ENCODE data around the gene CATSPERD.

The CATSPERD gene

DNA sequence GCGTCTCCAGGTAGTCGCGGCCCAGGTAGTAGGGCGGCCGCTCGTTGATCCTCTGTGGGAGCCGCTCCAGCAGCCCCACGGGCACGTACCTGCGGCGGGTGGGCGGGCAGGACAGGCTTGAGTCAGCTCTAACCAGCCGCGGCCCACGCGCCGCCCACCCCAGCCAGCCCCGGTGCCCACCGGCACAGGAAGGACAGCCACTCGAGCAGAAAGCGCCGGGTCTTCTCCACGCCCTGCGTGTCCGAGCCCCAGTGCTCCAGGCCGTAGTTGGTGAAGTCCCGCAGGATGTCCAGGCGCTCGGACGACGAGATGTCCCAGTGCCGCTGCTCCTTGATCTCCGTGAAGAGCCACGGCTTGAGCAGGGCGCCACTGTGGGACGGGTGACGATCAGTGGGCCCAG, 65.0 kb downstream of the CATSPERD start:
- no peak for DNase-seq (ENCODE audit: low spot score)

DNA sequence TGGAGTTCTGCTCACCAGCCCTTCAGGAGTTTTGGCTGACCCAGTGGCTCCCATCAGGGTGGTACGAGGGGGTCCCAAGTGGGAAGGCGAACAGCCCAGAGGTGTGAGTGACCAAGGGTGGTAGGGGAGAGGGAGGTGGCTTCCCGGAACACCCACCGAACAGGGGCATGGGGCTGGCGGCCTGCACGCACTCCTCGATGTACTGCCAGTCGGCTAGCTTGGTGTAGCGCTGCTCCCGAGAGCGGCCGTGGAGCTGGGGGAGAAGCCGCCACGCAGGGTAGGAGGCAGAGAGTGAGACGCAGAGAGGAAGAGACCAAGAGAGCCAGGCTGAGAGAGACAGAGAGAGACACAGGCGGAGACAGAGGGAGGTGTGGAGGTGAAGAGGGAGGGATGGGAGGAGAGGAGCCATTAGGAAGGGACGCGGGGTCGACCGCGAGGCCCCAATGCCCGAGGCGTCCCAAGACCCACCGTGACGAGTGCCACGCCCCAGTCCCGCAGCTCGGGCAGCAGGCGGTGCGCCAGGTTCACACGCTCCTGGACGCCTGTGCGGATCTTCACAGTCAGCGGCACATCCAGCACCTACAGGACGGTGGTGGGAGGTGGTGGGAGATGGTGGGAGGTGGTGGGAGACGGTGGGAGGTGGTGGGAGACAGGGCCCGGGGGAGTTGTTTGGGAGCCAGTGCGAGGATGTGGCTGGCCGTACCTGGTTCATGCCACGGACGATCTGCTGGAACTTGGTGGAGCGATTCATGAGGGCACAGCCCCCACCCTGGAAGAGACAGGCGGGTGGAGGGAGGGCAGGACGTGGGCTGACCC, 66.4 kb downstream of the CATSPERD start:
- no peak for DNase-seq (ENCODE audit: low spot score)

DNA sequence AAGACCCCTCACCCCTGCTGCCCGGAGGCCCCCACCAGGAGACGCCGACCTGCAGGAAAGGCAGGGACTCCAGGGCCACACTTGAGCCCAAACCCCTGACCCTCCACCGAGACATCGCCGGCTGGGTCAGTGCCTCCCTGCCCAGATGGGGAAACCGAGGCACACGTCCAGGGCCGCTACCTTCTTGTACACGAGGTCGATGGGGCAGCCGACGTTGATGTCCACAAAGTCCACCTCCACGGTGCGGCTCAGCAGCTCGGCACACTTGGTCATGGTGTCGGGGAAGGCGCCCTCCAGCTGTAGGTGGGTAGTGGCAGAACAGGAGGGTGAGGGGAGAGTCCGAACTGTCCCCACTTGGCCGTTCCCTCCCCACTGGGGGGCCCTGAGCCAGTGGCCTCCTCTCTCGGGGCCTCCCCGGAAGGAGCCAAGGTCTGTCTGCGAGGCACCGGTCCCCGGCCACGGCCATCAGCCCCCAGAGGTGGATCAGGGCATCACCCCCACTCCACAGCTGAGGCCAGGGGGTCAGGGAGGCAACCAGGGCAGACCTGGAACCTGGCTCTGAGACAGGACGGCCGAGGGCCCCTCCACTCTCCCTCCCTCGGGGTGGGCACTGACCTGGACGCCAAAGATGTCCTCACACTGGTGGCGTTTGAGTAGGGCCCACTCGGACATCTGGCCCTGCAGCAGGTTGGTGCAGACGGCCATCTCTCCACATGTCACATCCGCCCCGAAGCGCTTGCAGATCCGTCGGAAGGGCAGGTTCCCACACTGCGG, 67.2 kb downstream of the CATSPERD start:
- no peak for DNase-seq (ENCODE audit: low spot score)

DNA sequence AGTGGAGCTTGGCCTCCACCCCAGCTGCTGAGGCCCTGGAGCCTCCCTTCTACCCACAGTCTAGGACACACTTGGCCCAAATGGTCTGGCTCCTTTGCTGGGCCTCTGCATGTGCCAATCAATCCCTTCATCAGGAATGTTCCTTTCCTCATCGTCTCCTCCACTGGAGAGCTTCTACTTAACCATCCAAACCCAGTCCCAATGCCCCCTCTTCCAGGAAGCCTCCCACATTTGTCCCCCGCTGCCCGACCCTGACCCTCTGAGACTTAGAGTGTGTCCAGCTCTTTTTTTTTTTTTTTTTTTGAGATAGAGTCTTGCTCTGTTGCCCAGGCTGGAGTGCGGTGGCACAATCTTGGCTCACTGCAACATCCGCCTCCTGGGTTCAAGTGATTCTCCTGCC, 68.0 kb downstream of the CATSPERD start:
- no peak for DNase-seq (ENCODE audit: low spot score)

DNA sequence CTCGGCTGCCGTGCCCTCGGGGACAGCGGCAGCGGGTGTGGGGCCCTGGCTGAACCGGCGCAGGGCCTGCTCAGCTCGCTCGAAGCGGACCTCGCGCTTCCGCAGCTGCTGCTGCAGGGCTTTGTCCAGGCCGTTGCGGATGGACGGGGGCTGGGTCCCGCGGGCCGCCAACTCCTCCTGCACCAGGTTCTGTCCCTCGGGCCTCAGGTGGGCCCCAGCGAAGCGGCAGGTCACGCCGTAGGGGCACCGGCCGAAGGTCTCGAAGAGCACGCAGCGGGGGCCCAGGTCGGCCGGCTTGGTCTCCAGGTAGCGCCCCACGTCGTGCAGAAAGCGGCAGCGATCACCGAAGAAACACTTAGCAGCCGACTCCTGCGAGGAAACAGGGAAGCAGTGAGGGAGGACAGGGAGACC, 68.9 kb downstream of the CATSPERD start:
- DNase-seq (ENCODE audit: low spot score), result no peak

DNA sequence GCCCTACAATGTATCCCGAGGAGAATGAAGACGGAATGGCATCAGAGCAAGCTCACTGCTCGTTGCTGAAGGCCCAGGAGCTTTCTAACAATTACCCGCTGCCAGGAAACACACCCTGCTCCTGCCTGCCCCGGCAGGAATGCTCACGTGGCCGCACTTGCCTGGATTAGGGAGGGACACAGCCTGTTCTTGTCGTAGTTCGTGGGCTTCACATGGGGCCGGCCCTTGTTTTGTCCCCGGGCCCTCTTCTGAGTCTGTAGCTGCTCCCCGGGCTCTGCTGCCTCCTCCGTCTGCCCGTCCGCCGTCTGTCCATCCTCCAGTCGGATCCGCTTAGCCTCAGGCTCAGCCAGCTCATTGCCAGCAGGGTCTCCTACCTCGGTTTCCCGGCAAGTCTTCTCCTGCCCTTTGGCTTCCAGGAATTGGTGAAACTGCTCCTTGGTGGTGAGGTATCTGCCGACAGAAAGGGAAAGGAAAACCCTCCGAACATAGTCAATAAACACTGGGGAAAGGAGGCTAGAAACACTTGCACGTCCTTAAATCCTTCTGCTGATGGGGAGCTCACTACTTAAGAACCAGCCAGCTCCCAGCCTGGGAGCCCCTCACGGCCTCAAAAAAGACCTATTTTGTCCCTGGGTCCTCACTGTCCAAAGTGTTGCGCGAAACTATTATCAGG, 69.6 kb downstream of the CATSPERD start:
- no peak for DNase-seq (ENCODE audit: low spot score)

DNA sequence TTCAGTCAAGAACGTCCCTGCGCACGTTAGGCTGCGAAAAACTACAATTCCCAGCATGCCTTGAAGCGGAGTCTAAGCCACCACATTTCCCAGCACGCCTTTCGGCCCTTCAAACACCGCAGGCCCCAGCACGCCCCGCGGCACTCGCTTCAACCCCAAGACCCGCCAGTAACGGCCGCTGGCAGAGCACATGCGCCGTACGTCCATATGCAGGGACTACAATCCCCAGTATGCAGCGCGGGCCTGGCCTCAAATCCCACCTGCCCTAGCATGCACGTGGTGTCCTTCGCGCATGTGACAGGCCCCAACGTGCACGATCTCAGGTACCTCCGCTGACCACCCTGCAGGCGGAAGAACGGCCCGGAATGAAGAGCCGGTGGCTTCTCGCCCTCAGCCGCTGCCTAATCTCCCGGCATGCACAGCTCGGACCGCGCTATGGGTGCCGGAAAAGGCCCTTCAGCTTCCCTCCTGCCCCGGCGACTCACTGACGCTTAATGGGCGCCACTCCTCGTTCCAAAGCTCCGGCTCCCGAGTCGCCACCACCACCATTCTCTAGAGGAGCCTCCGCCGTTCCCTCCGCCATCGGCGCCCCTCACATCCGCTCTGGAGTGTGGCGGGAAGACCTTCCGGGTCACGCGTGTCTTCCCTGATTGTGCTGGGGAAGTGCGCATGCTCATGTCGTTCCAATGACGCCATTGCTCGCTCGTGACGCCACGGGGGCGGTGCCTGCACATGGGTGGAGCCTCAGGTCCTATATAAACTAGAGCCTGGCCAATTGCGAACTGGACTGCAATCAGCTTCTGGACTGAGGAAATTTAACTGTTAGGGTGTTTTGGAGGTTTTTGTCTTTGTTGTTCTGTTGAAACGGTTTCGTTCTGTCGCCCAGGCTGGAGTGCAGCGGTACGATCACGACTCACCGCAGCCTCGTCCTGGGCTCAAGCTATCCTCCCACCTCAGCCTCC, 70.4 kb downstream of the CATSPERD start, which contains the start of gene DUS3L:
DUS3L (minus strand) TSS at position 605 of the 962 bp plus-strand sequence; CDS start at position 583, 22 bp downstream.
- DNase-seq (ENCODE audit: low spot score), result peak; percentile 98

DNA sequence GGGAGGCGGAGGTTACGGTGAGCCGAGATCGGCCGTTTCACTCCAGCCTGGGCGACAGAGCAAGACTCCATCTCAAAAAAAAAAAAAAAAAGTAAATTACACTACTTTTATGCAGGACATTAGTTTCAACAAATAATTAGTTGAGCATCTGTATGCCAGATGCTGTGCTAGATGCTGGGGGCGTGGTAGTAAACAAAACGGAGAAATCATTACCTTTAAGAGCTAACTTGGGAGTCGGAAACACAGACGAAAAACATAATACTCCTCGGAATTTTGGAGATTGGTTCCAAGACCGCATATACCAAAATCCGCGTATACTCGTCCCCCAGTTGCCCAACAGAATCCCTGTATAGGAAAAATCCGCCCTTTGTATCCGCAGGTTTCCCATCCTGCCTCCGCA, 71.8 kb downstream of the CATSPERD start:
- no peak for DNase-seq (ENCODE audit: low spot score)

DNA sequence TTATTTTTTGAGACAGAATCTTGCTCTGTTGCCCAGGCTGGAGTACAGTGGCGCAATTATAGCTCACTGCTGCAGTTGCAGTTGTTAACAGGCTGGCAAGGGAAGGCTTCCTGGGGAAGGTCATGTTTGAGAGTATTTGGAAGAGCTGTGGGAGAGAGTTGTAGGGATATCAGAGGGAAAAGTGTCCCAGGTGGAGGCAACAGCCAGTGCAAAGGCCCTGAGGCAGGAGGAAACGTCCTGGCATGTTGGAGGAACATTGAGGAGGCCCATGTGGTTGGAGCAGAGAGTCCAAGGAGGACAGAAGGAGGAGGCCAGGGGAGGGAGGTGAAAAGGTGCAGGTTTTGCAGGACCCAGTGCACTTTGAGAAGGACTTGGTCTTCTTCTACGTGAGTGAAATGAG, 72.8 kb downstream of the CATSPERD start:
- no peak for DNase-seq (ENCODE audit: low spot score)

DNA sequence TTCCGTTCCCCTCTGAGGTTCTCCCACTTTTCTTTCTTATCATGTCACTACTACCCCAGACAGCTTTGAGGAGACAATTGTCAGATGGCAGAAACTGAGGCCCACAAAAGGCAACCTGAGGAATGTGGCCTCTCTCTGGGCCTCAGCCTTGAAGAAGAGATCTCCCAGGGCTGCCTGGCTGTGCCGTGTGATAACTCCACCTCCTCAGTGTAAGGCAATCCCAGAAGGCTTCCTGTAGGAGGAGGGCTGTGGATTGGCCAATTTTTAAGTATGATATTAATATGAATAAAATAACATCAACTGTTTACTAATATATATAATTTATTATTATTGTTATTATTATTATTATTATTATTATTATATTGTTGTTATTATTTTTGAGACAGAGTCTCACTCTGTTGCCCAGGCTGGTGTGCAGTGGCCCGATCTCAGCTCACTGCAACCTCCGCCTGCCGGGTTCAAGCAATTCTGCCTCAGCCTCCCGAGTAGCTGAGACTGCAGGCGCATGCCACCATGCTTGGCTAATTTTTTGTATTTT, 75.0 kb downstream of the CATSPERD start:
- DNase-seq (ENCODE audit: low spot score), result no peak

DNA sequence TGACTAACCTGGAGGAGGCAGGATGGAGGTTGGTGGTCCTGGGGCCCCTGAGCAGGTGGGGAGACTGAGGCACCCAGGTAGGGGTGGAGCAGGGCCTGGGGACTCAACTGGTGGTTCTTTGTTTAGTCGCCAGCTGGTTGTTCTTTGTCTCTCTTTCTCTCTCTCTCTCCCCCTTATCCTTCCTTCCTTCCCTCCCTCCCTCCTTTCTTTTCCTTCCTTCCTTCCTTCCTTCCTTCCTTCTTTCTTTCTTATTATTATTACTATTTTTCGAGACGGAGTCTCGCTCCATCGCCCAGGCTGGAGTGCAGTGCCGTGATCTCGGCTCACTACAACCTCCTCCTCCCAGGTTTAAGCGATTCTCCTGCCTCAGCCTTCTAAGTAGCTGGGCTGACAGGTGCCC, 77.8 kb downstream of the CATSPERD start:
- no peak for DNase-seq (ENCODE audit: low spot score)

DNA sequence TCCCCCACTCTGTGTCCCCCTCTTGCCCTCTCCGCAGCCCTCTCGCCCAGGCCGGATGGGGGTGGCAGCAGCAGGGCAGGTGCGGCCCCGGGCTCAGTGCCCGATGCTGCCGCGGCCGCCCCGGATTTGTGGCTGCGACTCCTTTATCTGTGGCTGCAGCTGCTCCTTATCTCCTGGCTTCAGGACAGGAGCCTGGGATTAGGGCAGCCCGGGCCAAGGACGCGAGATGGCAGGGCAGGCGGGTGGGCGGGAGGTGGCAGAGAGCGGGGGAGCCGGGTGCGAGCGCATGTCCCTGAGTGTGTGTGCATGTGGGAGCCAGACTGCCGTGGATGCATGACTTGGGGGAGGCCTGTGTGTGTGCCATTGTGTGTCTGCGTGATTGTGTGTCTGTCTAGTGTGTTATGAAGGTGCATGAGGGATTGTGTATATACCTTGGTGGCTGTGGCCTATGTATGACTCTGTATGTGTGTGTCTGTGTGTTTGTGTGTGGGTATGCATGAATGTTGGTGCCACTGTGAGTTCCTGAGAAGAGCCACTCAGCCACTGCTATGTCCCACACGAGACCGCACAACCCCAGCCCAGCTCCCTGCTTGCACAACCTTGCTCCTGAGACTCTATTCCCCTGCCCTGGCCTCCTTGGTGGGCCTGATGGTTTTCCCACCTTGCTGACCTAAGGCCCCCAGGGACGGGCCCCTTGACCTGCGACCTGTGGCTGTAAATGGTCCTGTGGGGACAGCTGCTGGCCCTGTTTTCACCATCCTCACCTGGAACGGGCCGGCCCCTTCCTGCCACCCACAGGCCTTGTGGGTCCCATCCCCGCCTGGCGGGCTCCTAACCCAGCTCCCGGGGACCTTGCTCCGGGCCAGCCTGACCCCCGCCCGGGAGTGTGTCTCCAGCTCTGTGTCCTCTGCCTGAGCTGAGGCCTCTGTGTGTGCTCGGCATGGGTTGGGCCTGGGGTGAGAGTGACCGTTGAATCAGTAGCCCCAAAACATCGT, 79.1 kb downstream of the CATSPERD start:
- peak; percentile 95 for DNase-seq (ENCODE audit: low spot score)

DNA sequence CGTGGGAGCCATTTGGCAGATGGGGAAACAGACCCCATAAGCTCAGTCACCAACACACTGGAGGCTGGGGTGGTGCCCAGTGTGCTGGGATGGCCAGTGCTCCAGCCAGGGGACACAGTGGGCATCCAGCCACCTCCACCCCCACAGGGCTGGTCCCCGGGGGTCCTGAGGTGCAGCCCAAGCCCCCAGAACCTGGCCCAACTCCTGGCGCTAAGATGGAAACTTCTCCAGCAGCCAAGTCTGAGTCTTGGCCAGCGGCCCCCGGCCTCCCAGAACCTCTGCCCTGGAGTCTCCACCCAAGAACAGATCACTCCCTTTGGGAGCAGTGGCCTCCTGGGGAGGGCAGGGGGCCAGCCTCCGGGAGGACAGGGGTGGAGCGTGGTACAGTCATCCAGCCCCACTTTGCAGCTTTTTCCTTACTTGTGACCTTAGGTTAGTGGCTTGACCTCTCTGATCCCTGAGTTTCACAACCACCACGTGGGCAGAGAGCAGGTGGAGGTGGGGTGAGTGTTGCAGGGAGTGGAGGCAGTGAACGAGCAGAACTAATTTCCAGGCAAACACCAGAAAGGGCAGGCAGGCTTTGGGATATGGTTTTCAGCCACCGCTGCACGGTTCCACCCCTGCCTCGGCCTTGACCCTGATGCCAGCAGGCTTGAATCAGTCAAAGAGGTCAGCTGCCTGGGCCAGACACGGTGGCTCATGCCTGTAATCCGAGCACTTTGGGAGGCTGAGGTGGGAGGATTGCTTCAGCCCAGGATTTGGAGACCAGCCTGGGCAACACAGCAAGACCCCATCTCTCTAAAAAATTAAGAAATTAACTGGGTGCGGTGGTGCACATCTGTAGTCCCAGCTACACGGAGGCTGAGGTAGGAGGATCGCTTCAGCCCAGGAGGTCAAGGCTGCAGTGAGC, 80.2 kb downstream of the CATSPERD start:
- DNase-seq (ENCODE audit: low spot score), result no peak

DNA sequence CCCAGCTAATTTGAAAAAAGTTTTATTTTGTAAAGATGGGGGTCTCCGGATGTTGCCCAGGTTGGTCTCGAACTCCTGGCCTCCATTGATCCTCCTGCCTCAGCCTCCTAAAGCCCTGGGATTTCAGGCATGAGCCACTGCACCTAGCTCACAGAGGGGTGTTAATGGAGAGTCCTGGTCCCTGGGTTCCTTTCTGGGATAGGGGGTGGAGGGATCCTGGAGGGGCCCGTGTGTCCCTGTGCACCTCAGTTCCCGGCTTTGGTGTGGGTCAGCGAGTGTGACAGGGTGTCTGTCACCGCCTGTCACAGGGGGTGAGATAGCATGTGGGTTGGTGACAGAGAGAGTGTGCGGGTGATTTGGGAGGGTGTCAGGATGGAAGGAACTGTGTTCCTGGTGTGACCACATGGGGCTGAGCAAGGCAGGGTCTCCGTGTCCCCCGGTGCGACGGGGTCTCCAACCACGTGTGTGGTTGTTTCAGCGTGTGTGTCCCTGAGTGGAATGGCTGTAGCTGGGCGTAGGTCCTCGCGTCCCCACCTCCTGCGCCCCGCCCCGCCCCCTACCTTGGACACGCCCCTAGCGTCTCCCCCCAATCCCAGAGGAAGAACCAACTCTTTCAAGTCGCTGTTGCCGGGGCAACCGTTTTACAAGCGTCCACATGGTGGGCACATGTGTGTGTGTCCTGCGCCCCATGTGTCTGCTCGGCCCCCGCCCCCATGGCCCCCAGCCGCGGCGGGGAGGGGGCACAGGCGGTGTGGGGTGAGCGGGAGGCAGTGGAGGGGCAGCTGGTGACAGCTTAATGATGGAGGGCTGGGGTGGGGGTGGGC, 81.6 kb downstream of the CATSPERD start:
- DNase-seq (ENCODE audit: low spot score), result peak; percentile 20

DNA sequence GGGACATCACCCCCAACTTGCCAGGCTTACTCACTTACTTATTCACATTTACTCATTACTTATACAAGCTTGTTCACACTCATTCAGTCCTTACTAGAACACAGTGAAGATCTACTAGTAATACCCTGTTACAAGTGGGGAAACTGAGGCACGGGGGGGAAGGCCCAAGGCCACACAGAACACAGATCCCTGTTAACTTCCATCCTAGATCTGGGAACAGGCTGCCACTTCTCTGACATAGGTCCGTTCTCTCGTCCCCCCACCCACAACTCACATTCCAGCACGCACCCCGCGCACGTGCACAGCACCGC, 83.0 kb downstream of the CATSPERD start:
- DNase-seq (ENCODE audit: low spot score), result no peak

DNA sequence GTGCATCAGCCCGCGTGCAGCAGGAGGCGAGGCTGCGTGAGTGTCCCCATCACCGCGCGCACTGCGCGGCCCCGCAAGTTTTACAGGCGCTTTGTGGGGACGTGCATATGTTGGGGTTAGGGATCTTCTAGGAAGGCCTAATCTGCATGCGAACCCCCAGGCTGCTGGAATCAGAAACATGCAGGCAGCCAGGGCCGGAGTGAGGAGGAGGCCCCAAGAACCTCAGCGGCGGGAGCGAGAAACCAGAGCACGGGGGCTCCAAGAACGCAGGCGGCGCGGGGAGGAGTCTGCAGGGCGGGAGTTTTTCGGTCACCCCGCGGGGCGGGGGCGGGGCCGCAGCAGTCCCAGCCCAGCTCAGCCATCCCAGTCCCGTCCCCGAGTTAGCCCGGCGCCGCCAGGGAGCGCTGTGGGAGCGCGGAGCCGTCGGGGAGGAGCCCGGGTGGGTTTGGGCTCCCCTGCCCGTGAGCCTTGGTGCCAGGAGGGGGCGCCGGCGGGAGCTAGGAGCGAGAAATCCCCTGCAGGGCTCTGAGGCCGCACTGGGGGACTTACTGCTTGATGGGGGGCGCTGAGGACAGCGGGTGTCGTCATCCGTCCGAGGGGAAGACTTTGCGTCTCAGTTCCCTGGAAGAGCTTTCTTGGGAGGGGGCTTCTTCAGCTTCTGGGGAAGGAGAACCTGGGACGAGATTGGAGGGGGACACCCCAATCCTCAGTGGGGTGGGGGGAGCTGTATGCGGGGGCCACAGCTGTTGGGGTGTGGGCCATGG, 83.5 kb downstream of the CATSPERD start:
- peak; percentile 82 for DNase-seq (ENCODE audit: low spot score)
